WTC11 (cell line): ENCODE data around the gene LYRM7. TPM values are rescaled to one million over a fixed set of nuclear protein-coding genes. Genes with fewer than 3 reads are reported as not detected.
"Not testable (repeated sequence)": the region's sequence is repeated elsewhere in the genome, so short reads cannot be mapped to it uniquely, and the experiment has no call there.

Experiments
- ATAC-seq: fragments of 200-7000 bp; cut with Tn5 transposase; 2 replicates; pipeline ENCODE4 v1.10.0; 2021; ENCODE audit warnings: mild to moderate bottlenecking, moderate library complexity
- CTCF ChIA-PET: fragments of 300-600 bp; sonication (Branson Sonifier 250); formaldehyde crosslinking; loops from one replicate; lab custom pipeline; 2021; ENCODE audit warnings: antibody characterized with exemption; lab: Charles Lee
- POLR2A ChIA-PET: fragments of 350-600 bp; sonication (Branson Sonifier 250); formaldehyde crosslinking; loops from one replicate; lab custom pipeline; 2021; ENCODE audit warnings: antibody characterized with exemption; lab: Charles Lee
- DNase-seq: peaks from one replicate; pipeline ENCODE4 v3.0.0; 2021; ENCODE audit warnings: low spot score
- H3K27ac Mint-ChIP-seq: 2 replicates; pipeline ENCODE4 v1.8.0; 2021; ENCODE audit warnings: mixed read lengths
- H3K27me3 Mint-ChIP-seq: 2 replicates; pipeline ENCODE4 v1.8.0; 2021; ENCODE audit warnings: low read depth, mild to moderate bottlenecking, moderate library complexity, mixed read lengths
- H3K36me3 Mint-ChIP-seq: 2 replicates; pipeline ENCODE4 v1.8.0; 2021; ENCODE audit warnings: mixed read lengths
- H3K4me1 Mint-ChIP-seq: 2 replicates; pipeline ENCODE4 v1.8.0; 2022; ENCODE audit warnings: mixed read lengths
- H3K4me3 Mint-ChIP-seq: 2 replicates; pipeline ENCODE4 v1.8.0; 2021; ENCODE audit warnings: mild to moderate bottlenecking, moderate library complexity, mixed read lengths
- H3K9me3 Mint-ChIP-seq: 2 replicates; pipeline ENCODE4 v1.8.0; 2021; ENCODE audit warnings: mixed read lengths
- CBFB ChIP-seq: sonication (generic); formaldehyde crosslinking; IDR thresholded peaks from 2 replicates; pipeline ENCODE4 v1.8.1; 2022; ENCODE audit warnings: mild to moderate bottlenecking, low read depth, missing genetic modification reagents
- FOXP1 ChIP-seq: sonication (generic); formaldehyde crosslinking; IDR thresholded peaks from 2 replicates; pipeline ENCODE4 v1.8.0; 2022; ENCODE audit warnings: missing genetic modification reagents, mild to moderate bottlenecking, moderate library complexity, borderline replicate concordance
- GABPB1 ChIP-seq: sonication (generic); formaldehyde crosslinking; IDR thresholded peaks from 2 replicates; pipeline ENCODE4 v1.8.1; 2023; ENCODE audit warnings: mild to moderate bottlenecking, missing genetic modification reagents
- GTF2I ChIP-seq: fragments of 250-450 bp; sonication (Bioruptor Pico); conservative IDR thresholded peaks from 2 replicates; pipeline ENCODE4 v1.4.0; 2021; ENCODE audit warnings: mild to moderate bottlenecking
- IRF2 ChIP-seq: sonication (generic); formaldehyde crosslinking; IDR thresholded peaks from 2 replicates; pipeline ENCODE4 v1.8.0; 2022; ENCODE audit warnings: low read depth, missing genetic modification reagents, borderline replicate concordance
- JAZF1 ChIP-seq: fragments of 250-450 bp; sonication (Bioruptor Pico); IDR thresholded peaks from 2 replicates; pipeline ENCODE4 v1.9.0; 2021; ENCODE audit warnings: moderate library complexity, mild to moderate bottlenecking, inconsistent platforms
- MAX ChIP-seq: sonication (generic); formaldehyde crosslinking; IDR thresholded peaks from 2 replicates; pipeline ENCODE4 v1.8.0; 2022; ENCODE audit warnings: mild to moderate bottlenecking, missing genetic modification reagents
- MXD4 ChIP-seq: fragments of 250-450 bp; sonication (Bioruptor Pico); IDR thresholded peaks from 2 replicates; pipeline ENCODE4 v1.8.0; 2021; ENCODE audit warnings: mild to moderate bottlenecking, moderate library complexity, borderline replicate concordance
- MYBL2 ChIP-seq: sonication (generic); formaldehyde crosslinking; IDR thresholded peaks from 2 replicates; pipeline ENCODE4 v1.8.1; 2023; ENCODE audit warnings: mild to moderate bottlenecking, moderate library complexity, missing genetic modification reagents
- NFE2L1 ChIP-seq: sonication (generic); formaldehyde crosslinking; IDR thresholded peaks from 2 replicates; pipeline ENCODE4 v1.8.1; 2023; ENCODE audit warnings: missing genetic modification reagents
- NR3C1 ChIP-seq: sonication (generic); formaldehyde crosslinking; conservative IDR thresholded peaks from 2 replicates; pipeline ENCODE4 v1.8.1; 2023; ENCODE audit warnings: low read depth, mild to moderate bottlenecking, missing genetic modification reagents
- SOX15 ChIP-seq: fragments of 250-450 bp; sonication (Bioruptor Pico); IDR thresholded peaks from 2 replicates; pipeline ENCODE4 v1.9.0; 2021; ENCODE audit warnings: mild to moderate bottlenecking
- SP1 ChIP-seq: sonication (generic); formaldehyde crosslinking; conservative IDR thresholded peaks from 2 replicates; pipeline ENCODE4 v1.8.1; 2022; ENCODE audit warnings: missing genetic modification reagents
- TEAD1 ChIP-seq: sonication (generic); formaldehyde crosslinking; IDR thresholded peaks from 2 replicates; pipeline ENCODE4 v1.8.0; 2022; ENCODE audit warnings: mild to moderate bottlenecking, missing genetic modification reagents
- TP53 ChIP-seq: sonication (generic); formaldehyde crosslinking; IDR thresholded peaks from 2 replicates; pipeline ENCODE4 v1.8.1; 2023; ENCODE audit warnings: mild to moderate bottlenecking, missing genetic modification reagents
- ZBTB21 ChIP-seq: sonication (generic); formaldehyde crosslinking; IDR thresholded peaks from 2 replicates; pipeline ENCODE4 v1.8.1; 2023; ENCODE audit warnings: mild to moderate bottlenecking, missing genetic modification reagents, borderline replicate concordance
- ZNF121 ChIP-seq: sonication (generic); formaldehyde crosslinking; IDR thresholded peaks from 2 replicates; pipeline ENCODE4 v1.8.0; 2023; ENCODE audit warnings: missing genetic modification reagents
- ZNF232 ChIP-seq: sonication (generic); formaldehyde crosslinking; IDR thresholded peaks from 2 replicates; pipeline ENCODE4 v1.8.0; 2022; ENCODE audit warnings: mild to moderate bottlenecking, missing genetic modification reagents
- ZNF263 ChIP-seq: sonication (generic); formaldehyde crosslinking; IDR thresholded peaks from 2 replicates; pipeline ENCODE4 v1.8.1; 2022; ENCODE audit warnings: low read depth, mild to moderate bottlenecking, moderate library complexity, missing genetic modification reagents
- ZNF671 ChIP-seq: fragments of 250-450 bp; sonication (Bioruptor Pico); IDR thresholded peaks from 2 replicates; pipeline ENCODE4 v1.8.0; 2021; ENCODE audit warnings: mild to moderate bottlenecking
- total RNA-seq: library from RNA; stranded (reverse); gene quantifications from 3 replicates; pipeline ENCODE4 v1.2.3, GENCODE V29; 2021
- TF ChIP-seq, protein P1 (sequence below): sonication (generic); formaldehyde crosslinking; conservative IDR thresholded peaks from 2 replicates; pipeline ENCODE4 v1.8.1; 2023; ENCODE audit warnings: mild to moderate bottlenecking, low read depth, missing genetic modification reagents, moderate library complexity

LYRM7 gene
- total RNA-seq, 1 experiment from 2014 or later: 11.2 TPM

DNA sequence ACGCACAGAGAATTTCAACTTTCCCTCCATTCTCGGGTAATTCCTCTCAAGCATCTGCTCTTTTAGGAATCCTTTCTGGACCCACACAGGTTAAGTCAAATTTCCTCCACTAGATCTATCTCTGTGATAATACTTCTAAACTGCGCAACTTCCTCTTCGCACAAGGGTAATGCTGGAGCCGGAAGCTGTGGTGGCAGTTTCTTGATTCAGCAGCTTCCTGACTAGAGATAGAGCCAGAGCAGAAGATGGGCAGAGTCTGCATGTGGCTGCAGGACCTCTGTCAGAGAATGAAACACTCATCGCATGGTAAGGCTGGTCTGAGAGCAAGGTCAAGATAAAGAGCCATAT, 82.1 kb downstream of the LYRM7 start (continued):
- TF ChIP-seq GTF2I (CRISPR knock-in tag) (no peak), FOXP1 (CRISPR knock-in tag) (no peak), MAX (CRISPR knock-in tag) (no peak)

DNA sequence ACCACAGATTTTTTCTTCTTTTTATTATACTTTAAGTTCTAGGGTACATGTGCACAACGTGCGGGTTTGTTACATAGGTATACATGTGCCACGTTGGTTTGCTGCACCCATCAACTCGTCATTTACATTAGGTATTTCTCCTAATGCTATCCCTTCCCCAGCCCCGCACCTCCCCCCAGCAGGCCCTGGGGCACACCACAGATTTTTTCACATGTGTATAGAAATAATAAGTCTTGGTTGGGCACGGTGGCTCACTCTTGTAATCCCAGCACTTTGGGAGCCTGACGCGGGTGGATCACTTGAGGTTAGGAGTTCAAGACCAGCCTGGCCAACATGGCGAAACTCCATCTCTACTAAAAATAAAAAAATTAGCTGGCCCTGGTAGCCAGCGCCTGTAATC, 83.3 kb downstream of the LYRM7 start:
- ATAC-seq, H3K27ac Mint-ChIP-seq, POLR2A ChIA-PET, H3K9me3 Mint-ChIP-seq, H3K27me3 Mint-ChIP-seq, H3K4me1 Mint-ChIP-seq, DNase-seq, H3K4me3 Mint-ChIP-seq, H3K36me3 Mint-ChIP-seq, CTCF ChIA-PET: not testable (repeated sequence)

DNA sequence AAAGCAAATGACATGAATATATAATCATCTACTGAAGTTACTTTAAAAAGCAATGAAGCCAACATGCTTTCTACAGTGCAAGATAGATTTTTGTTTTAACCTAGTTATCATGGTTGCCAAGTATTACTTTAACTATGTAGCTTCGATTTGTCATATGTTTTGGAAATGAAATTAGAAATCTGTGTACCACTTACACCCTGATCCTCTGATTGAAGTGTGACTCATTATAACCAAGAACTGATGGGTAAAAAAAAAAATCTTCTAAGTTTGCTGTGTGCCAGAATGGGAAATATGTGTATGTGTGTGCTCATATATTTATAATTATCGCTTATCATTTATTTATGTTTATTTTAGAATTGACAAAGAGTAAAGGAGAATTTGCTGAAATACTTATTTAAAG, 84.0 kb downstream of the LYRM7 start:
- no peaks in the 10 kb centered on the region for H3K9me3 Mint-ChIP-seq

More for the DNA sequence above, 84.0 kb downstream of the LYRM7 start:
- H3K36me3 Mint-ChIP-seq: no peaks in the 10 kb centered on the region
- DNase-seq (no peak), ATAC-seq (no peak)
- H3K4me3 Mint-ChIP-seq: no peak overlapping the region
- CTCF ChIA-PET: no interaction called here
- H3K27me3 Mint-ChIP-seq: no peaks in the 10 kb centered on the region
- TF ChIP-seq IRF2: no peak
- no peak for TF ChIP-seq MYBL2 (CRISPR knock-in tag)
- no peak for TF ChIP-seq TEAD1 (CRISPR knock-in tag)
- TF ChIP-seq ZNF232 (CRISPR knock-in tag): no peak
- TF ChIP-seq NFE2L1 (CRISPR knock-in tag): no peak
- TF ChIP-seq TP53: no peak
- TF ChIP-seq MAX (CRISPR knock-in tag): no peak
- no peak for TF ChIP-seq ZBTB21
- TF ChIP-seq GABPB1 (CRISPR knock-in tag): no peak
- no peak for TF ChIP-seq NR3C1 (CRISPR knock-in tag)
- TF ChIP-seq JAZF1 (CRISPR knock-in tag): no peak
- TF ChIP-seq, protein P1, sequence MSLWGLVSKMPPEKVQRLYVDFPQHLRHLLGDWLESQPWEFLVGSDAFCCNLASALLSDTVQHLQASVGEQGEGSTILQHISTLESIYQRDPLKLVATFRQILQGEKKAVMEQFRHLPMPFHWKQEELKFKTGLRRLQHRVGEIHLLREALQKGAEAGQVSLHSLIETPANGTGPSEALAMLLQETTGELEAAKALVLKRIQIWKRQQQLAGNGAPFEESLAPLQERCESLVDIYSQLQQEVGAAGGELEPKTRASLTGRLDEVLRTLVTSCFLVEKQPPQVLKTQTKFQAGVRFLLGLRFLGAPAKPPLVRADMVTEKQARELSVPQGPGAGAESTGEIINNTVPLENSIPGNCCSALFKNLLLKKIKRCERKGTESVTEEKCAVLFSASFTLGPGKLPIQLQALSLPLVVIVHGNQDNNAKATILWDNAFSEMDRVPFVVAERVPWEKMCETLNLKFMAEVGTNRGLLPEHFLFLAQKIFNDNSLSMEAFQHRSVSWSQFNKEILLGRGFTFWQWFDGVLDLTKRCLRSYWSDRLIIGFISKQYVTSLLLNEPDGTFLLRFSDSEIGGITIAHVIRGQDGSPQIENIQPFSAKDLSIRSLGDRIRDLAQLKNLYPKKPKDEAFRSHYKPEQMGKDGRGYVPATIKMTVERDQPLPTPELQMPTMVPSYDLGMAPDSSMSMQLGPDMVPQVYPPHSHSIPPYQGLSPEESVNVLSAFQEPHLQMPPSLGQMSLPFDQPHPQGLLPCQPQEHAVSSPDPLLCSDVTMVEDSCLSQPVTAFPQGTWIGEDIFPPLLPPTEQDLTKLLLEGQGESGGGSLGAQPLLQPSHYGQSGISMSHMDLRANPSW (CRISPR knock-in tag): no peak
- TF ChIP-seq ZNF121: no peak
- no peak for TF ChIP-seq SOX15
- no peak for TF ChIP-seq MXD4 (CRISPR knock-in tag)
- no peak for TF ChIP-seq SP1
- no peak for TF ChIP-seq CBFB (CRISPR knock-in tag)
- TF ChIP-seq ZNF671 (CRISPR knock-in tag): no peak
- TF ChIP-seq ZNF263 (CRISPR knock-in tag): no peak
- no peak overlapping the region for H3K27ac Mint-ChIP-seq
- POLR2A ChIA-PET: no interaction called here
- H3K4me1 Mint-ChIP-seq: peaks cover 8% of the 10 kb centered on the region

Other genes starting within 250 kb of the LYRM7 start
- 197 to 200 TPM (median 198 TPM) in 3 replicates for gene HINT1, start 5.7 kb upstream of the LYRM7 start, total RNA-seq
- 21.2 to 22.5 TPM (median 21.7 TPM) in 3 replicates for gene CDC42SE2, start 93.1 kb downstream of the LYRM7 start, total RNA-seq